Effector memory CD8-positive, alpha-beta T cell (primary cell): Measurements from ENCODE around the gene LTV1.
A peak's percentile ranks its signal among the peaks of the same experiment; 100 is the strongest.
"Not testable (repeated sequence)": the region's sequence is repeated elsewhere in the genome, so short reads cannot be mapped to it uniquely, and the experiment has no call there.

Experiments used
- ATAC-seq: fragments of 150-1000 bp; cut with Tn5 transposase; replicated peaks from 2 replicates; pipeline ENCODE4 v1.10.0; 2021; ENCODE audit warnings: mild to moderate bottlenecking, moderate library complexity
- DNase-seq, 3 experiments: peaks; one replicate each; pipeline ENCODE4 v3.0.0; 2021
- H3K27ac Mint-ChIP-seq, 2 donors: one replicate each; pipeline ENCODE4 v1.8.0; 2022; ENCODE audit warnings: mild to moderate bottlenecking in 2 of 2, mixed read lengths in 2 of 2, moderate library complexity in 2 of 2
- H3K27me3 Mint-ChIP-seq, 2 donors: one replicate each; pipeline ENCODE4 v1.8.0; 2022; ENCODE audit warnings: mixed read lengths in 2 of 2
- H3K36me3 Mint-ChIP-seq: one replicate; pipeline ENCODE4 v1.8.0; 2022; ENCODE audit warnings: mild to moderate bottlenecking, moderate library complexity, mixed read lengths; ENCODE audit not compliant: insufficient read depth
- H3K4me1 Mint-ChIP-seq, 2 donors: one replicate each; pipeline ENCODE4 v1.8.0; 2022; ENCODE audit warnings: low read depth in 2 of 2, mixed read lengths in 2 of 2
- H3K4me3 Mint-ChIP-seq, 2 donors: one replicate each; pipeline ENCODE4 v1.8.0; 2022; ENCODE audit warnings: mild to moderate bottlenecking in 2 of 2, mixed read lengths in 2 of 2, moderate library complexity in 2 of 2
- H3K9me3 Mint-ChIP-seq, 2 donors: one replicate each; pipeline ENCODE4 v1.8.0; 2022; ENCODE audit warnings: mixed read lengths in 2 of 2

LTV1 gene

GRCh38 chr6:143856762-143857161 lies 13.6 kb downstream of the LTV1 start:
- H3K36me3 Mint-ChIP-seq, result peaks cover 85% of the 10 kb centered on the region
- not testable (repeated sequence) for ATAC-seq, H3K9me3 Mint-ChIP-seq, DNase-seq, H3K27ac Mint-ChIP-seq, H3K27me3 Mint-ChIP-seq, H3K4me3 Mint-ChIP-seq
- peaks cover 9 to 27% of the 10 kb centered on the region in 2 donors for H3K4me1 Mint-ChIP-seq

GRCh38 chr6:143857651-143858050 lies 14.5 kb downstream of the LTV1 start:
- H3K4me3 Mint-ChIP-seq, result no peak overlapping the region
- peaks cover 7 to 21% of the 10 kb centered on the region in 2 donors for H3K4me1 Mint-ChIP-seq
- ATAC-seq, result no peak
- peak overlapping the region in 1 of 2 donors; percentile 3 for H3K27ac Mint-ChIP-seq
- H3K36me3 Mint-ChIP-seq, result peaks cover 86% of the 10 kb centered on the region
- no peaks in the 10 kb centered on the region for H3K9me3 Mint-ChIP-seq
- H3K27me3 Mint-ChIP-seq, result no peaks in the 10 kb centered on the region
- no peak for DNase-seq

- H3K36me3 Mint-ChIP-seq, result peaks cover 87% of the 10 kb centered on the region
- ATAC-seq (no peak), DNase-seq (no peak)
- H3K27me3 Mint-ChIP-seq, result no peaks in the 10 kb centered on the region
- H3K9me3 Mint-ChIP-seq, result no peaks in the 10 kb centered on the region
- H3K4me1 Mint-ChIP-seq, result peaks cover 4% of the 10 kb centered on the region in 2 donors
- H3K4me3 Mint-ChIP-seq, result no peak overlapping the region
- H3K27ac Mint-ChIP-seq, result no peak overlapping the region
These were observed 16.9 kb downstream of the LTV1 start for GRCh38 chr6:143859891-143860660.

- no peak overlapping the region for H3K4me3 Mint-ChIP-seq
- no peak overlapping the region for H3K27ac Mint-ChIP-seq
- H3K36me3 Mint-ChIP-seq, result peaks cover 53% of the 10 kb centered on the region
- DNase-seq (no peak), ATAC-seq (no peak)
- H3K27me3 Mint-ChIP-seq, result no peaks in the 10 kb centered on the region
- no peaks in the 10 kb centered on the region for H3K4me1 Mint-ChIP-seq
- H3K9me3 Mint-ChIP-seq, result no peaks in the 10 kb centered on the region
These were observed 20.6 kb downstream of the LTV1 start for GRCh38 chr6:143863771-143864170.

GRCh38 chr6:143864234-143864633 lies 21.1 kb downstream of the LTV1 start, which contains the start of gene ZC2HC1B:
ZC2HC1B (plus strand) TSS chr6:143864474; CDS start chr6:143864540, 66 bp downstream.
- Mint-ChIP-seq H3K4me3 (no peak within 1 kb of the TSS), H3K9me3 (no peaks in the 10 kb centered on the region), H3K27me3 (no peaks in the 10 kb centered on the region), H3K36me3 (peaks cover 49% of the 10 kb centered on the region), H3K27ac (no peak within 1 kb of the TSS), H3K4me1 (no peaks in the 10 kb centered on the region)
- ATAC-seq (no peak), DNase-seq (no peak)

GRCh38 chr6:143867236-143867635 lies 24.1 kb downstream of the LTV1 start:
- no peaks in the 10 kb centered on the region for H3K9me3 Mint-ChIP-seq
- H3K4me3 Mint-ChIP-seq, result no peak overlapping the region
- H3K36me3 Mint-ChIP-seq, result peaks cover 19% of the 10 kb centered on the region
- ATAC-seq, result no peak
- no peaks in the 10 kb centered on the region for H3K27me3 Mint-ChIP-seq
- H3K27ac Mint-ChIP-seq, result no peak overlapping the region
- no peak for DNase-seq
- H3K4me1 Mint-ChIP-seq, result peaks cover 0 to 4% of the 10 kb centered on the region in 2 donors

- not testable (repeated sequence) for H3K27ac Mint-ChIP-seq, ATAC-seq, H3K4me3 Mint-ChIP-seq, DNase-seq, H3K27me3 Mint-ChIP-seq, H3K9me3 Mint-ChIP-seq, H3K36me3 Mint-ChIP-seq, H3K4me1 Mint-ChIP-seq
These were observed 25.7 kb downstream of the LTV1 start for GRCh38 chr6:143868808-143869207.

- not testable (repeated sequence) for H3K27ac Mint-ChIP-seq, H3K9me3 Mint-ChIP-seq, H3K27me3 Mint-ChIP-seq, ATAC-seq, H3K4me3 Mint-ChIP-seq, H3K36me3 Mint-ChIP-seq, DNase-seq, H3K4me1 Mint-ChIP-seq
These were observed 28.1 kb downstream of the LTV1 start for GRCh38 chr6:143871202-143871730.

- peak; percentile 73 for ATAC-seq
- H3K27ac Mint-ChIP-seq, result no peak overlapping the region
- H3K36me3 Mint-ChIP-seq, result no peaks in the 10 kb centered on the region
- no peak for DNase-seq
- H3K4me3 Mint-ChIP-seq, result no peak overlapping the region
- no peaks in the 10 kb centered on the region for H3K27me3 Mint-ChIP-seq
- H3K9me3 Mint-ChIP-seq, result no peaks in the 10 kb centered on the region
- peaks cover 8 to 9% of the 10 kb centered on the region in 2 donors for H3K4me1 Mint-ChIP-seq
These were observed 29.1 kb downstream of the LTV1 start for GRCh38 chr6:143872201-143872600.

- H3K27ac Mint-ChIP-seq, result peak overlapping the region; percentile 35 to 72
- not testable (repeated sequence) for H3K9me3 Mint-ChIP-seq, ATAC-seq, H3K4me3 Mint-ChIP-seq, H3K36me3 Mint-ChIP-seq, DNase-seq, H3K4me1 Mint-ChIP-seq, H3K27me3 Mint-ChIP-seq
These were observed 30.5 kb downstream of the LTV1 start for GRCh38 chr6:143873600-143873999.

GRCh38 chr6:143874503-143874902 lies 31.4 kb downstream of the LTV1 start:
- H3K9me3 Mint-ChIP-seq, H3K27me3 Mint-ChIP-seq, H3K36me3 Mint-ChIP-seq, H3K4me3 Mint-ChIP-seq, H3K4me1 Mint-ChIP-seq, H3K27ac Mint-ChIP-seq, ATAC-seq, DNase-seq: not testable (repeated sequence)

- Mint-ChIP-seq H3K27ac (no peak overlapping the region), H3K9me3 (no peaks in the 10 kb centered on the region), H3K4me3 (no peak overlapping the region), H3K36me3 (no peaks in the 10 kb centered on the region), H3K27me3 (no peaks in the 10 kb centered on the region), H3K4me1 (peaks cover 5 to 6% of the 10 kb centered on the region in 2 donors)
- DNase-seq (no peak), ATAC-seq (no peak)
These were observed 34.6 kb downstream of the LTV1 start for GRCh38 chr6:143877584-143878271.

GRCh38 chr6:143878272-143878760 lies 35.2 kb downstream of the LTV1 start:
- H3K4me1 Mint-ChIP-seq, result peaks cover 1 to 2% of the 10 kb centered on the region in 2 donors
- H3K27ac Mint-ChIP-seq, result no peak overlapping the region
- H3K9me3 Mint-ChIP-seq, result no peaks in the 10 kb centered on the region
- H3K4me3 Mint-ChIP-seq, result no peak overlapping the region
- ATAC-seq (no peak), DNase-seq (no peak)
- H3K27me3 Mint-ChIP-seq, result no peaks in the 10 kb centered on the region
- H3K36me3 Mint-ChIP-seq, result no peaks in the 10 kb centered on the region

GRCh38 chr6:143880412-143880811 lies 37.3 kb downstream of the LTV1 start:
- DNase-seq (no peak), ATAC-seq (no peak)
- no peaks in the 10 kb centered on the region for H3K27me3 Mint-ChIP-seq
- H3K27ac Mint-ChIP-seq, result no peak overlapping the region
- H3K9me3 Mint-ChIP-seq, result no peaks in the 10 kb centered on the region
- no peak overlapping the region for H3K4me3 Mint-ChIP-seq
- H3K4me1 Mint-ChIP-seq, result no peaks in the 10 kb centered on the region
- no peaks in the 10 kb centered on the region for H3K36me3 Mint-ChIP-seq
